ENCODE results near the gene NLN. TPM values are rescaled to one million over a fixed set of nuclear protein-coding genes. Genes with fewer than 3 reads are reported as not detected.

The NLN gene
- 25.9 TPM for total RNA-seq

DNA sequence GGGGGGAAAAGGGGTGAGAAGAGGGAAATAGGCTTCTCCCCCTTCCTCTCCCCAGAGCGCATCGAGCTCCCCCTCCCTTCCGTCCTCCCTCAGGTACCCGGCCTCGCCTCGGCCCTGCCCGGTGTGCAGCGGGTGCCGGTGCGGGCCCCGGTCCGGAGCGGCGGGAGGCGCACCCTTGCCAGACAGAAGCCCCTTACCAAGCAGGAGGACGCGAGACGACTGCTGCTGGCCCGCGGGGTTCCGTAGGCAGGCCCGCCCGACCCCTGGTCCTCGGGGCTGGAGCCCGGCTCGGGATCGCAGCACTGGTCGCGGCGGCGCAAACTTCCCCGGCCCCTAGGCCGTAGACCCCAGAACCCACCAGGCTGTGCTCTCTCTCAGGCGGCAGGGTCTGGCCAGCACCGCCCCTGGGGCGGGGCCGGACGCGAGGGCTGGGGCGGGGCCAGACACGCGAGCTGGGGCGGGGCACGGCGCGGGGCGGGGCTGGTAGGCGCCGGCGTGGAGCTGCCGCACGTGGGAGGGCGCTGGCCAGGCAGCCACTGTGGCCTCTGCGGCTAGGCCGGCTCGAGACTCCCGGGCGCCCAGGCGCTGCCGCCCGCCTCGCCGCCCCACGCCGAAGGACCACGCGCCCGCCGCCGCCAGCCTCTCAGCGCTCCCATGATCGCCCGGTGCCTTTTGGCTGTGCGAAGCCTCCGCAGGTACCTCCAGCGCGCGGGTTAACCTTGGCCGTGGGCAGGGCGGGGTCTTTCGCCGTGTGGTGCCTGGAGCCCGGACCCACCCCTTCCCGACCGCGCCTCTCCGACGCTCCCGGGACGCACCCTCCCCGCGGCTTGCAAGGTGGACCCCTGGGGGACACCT is at the start of gene NLN, which contains the start of gene SGTB:
Gene NLN, plus strand, starts transcription at position 486 of the 855 bp plus-strand sequence. Its CDS starts 169 bp downstream, at position 655.
Gene SGTB, minus strand, starts transcription at position 390 of the 855 bp plus-strand sequence. CDS start 1,302 bp downstream, outside the sequence.

Other genes with a start within 250 kb of the NLN start
- 48.3 TPM for gene ADAMTS6, start 240.3 kb upstream of the NLN start, total RNA-seq
- 17.4 TPM for gene CENPK, start 159.0 kb upstream of the NLN start, total RNA-seq
- gene PPWD1, start 158.9 kb upstream of the NLN start, total RNA-seq, result 93.2 TPM
- 59.0 TPM for gene TRIM23, start 97.9 kb upstream of the NLN start, total RNA-seq
- gene SHLD3, start 97.2 kb upstream of the NLN start, total RNA-seq, result 10.0 TPM
- 52.0 TPM for gene TRAPPC13, start 97.2 kb upstream of the NLN start, total RNA-seq
- 21.2 TPM for gene SGTB, start 96 bp upstream of the NLN start, total RNA-seq
- gene ERBIN, start 204.4 kb downstream of the NLN start, total RNA-seq, result 158 TPM